GM12878 (cell line): ENCODE data around the gene ATAD5. TPM values are rescaled to one million over a fixed set of nuclear protein-coding genes. Genes with fewer than 3 reads are reported as not detected.

Experiments
- ATAC-seq: fragments of 200-7000 bp; cut with Tn5 transposase; 3 replicates; pipeline ENCODE4 v1.9.1; 2020; ENCODE audit warnings: mild to moderate bottlenecking, moderate library complexity
- BruUV-seq: library from RNA; stranded (reverse); fragments of 400-500 nt; replicated peaks from 2 replicates; lab custom pipeline; 2021; lab: Mats Ljungman, UMichigan
- CTCF ChIA-PET: fragments of 300-600 bp; sonication (Branson Sonifier 250); formaldehyde crosslinking; extraction: SDS; loops from one replicate; lab custom pipeline; 2021; ENCODE audit warnings: inconsistent platforms; lab: Yijun Ruan, JAX
- POLR2A ChIA-PET: fragments of 350-600 bp; formaldehyde crosslinking; extraction: SDS; loops from one replicate; lab custom pipeline; 2021; ENCODE audit warnings: inconsistent platforms; lab: Charles Lee
- RAD21 ChIA-PET: fragments of 300-600 bp; sonication (Branson Sonifier 250); formaldehyde crosslinking; loops from one replicate; lab custom pipeline; 2023; ENCODE audit warnings: antibody characterized with exemption; ENCODE audit not compliant: unreplicated experiment; lab: Charles Lee
- SMC1A ChIA-PET: fragments of 300-600 bp; sonication (Branson Sonifier 250); formaldehyde crosslinking; loops from one replicate; lab custom pipeline; 2023; ENCODE audit not compliant: unreplicated experiment, uncharacterized antibody; lab: Charles Lee
- DNase-seq: peaks from one replicate; pipeline ENCODE4 v3.0.0-alpha.2; 2011; ENCODE audit warnings: low read depth, low spot score
- FAIRE-seq: peaks from 3 replicates; lab custom pipeline; 2011; peaks lifted over from hg19 to GRCh38; lab: Jason Lieb, UNC
- H2AFZ ChIP-seq: 2 replicates; pipeline ENCODE4 v1.6.0; 2011; ENCODE audit warnings: low read depth, low read length, control low read depth; ENCODE audit not compliant: control insufficient read depth
- H3K27ac ChIP-seq: 2 replicates; pipeline ENCODE4 v1.5.1; 2011; ENCODE audit warnings: control low read depth; ENCODE audit not compliant: control insufficient read depth, insufficient read depth
- H3K27me3 ChIP-seq, 2 experiments: replicated peaks in 1 of 2; 2 replicates each; pipeline versions ENCODE4 v1.6.0 to v1.6.1; 2011; ENCODE audit warnings: low read length in 1 of 2; ENCODE audit not compliant: control insufficient read depth in 2 of 2, insufficient read depth in 2 of 2
- H3K36me3 ChIP-seq, 2 experiments: 2 replicates each; pipeline ENCODE4 v1.5.1; 2011; ENCODE audit warnings: low read length in 1 of 2; ENCODE audit not compliant: control insufficient read depth in 2 of 2, insufficient read depth in 2 of 2
- H3K4me1 ChIP-seq: 2 replicates; pipeline ENCODE4 v1.6.1; 2011; ENCODE audit warnings: mild to moderate bottlenecking, low read length, moderate library complexity, mixed read lengths; ENCODE audit not compliant: control insufficient read depth, insufficient read depth
- H3K4me2 ChIP-seq: 2 replicates; pipeline ENCODE4 v1.6.0; 2011; ENCODE audit warnings: control low read depth; ENCODE audit not compliant: control insufficient read depth, insufficient read depth
- H3K4me3 ChIP-seq: fragments of 200-600 bp; sonication (generic); 2 replicates; pipeline ENCODE4 v1.5.1; 2016
- H3K79me2 ChIP-seq: 2 replicates; pipeline ENCODE4 v1.6.0; 2011; ENCODE audit warnings: low read length; ENCODE audit not compliant: control insufficient read depth, insufficient read depth
- H3K9ac ChIP-seq: 2 replicates; pipeline ENCODE4 v1.8.0; 2011; ENCODE audit warnings: low read length, control low read depth, mixed read lengths; ENCODE audit not compliant: control insufficient read depth, insufficient read depth
- H3K9me3 ChIP-seq: replicated peaks from 3 replicates; pipeline ENCODE4 v1.5.1; 2011; ENCODE audit warnings: mild to moderate bottlenecking, low read length; ENCODE audit not compliant: control insufficient read depth, insufficient read depth
- H4K20me1 ChIP-seq: 2 replicates; pipeline ENCODE4 v1.6.0; 2011; ENCODE audit not compliant: control insufficient read depth, insufficient read depth
- BCL3 ChIP-seq: IDR thresholded peaks from 2 replicates; pipeline ENCODE4 v1.6.1; 2011; ENCODE audit warnings: borderline replicate concordance, low read depth, mild to moderate bottlenecking, moderate library complexity, low read length; ENCODE audit not compliant: insufficient read depth, poor library complexity, severe bottlenecking
- DPF2 ChIP-seq: fragments of 450-650 bp; IDR thresholded peaks from 2 replicates; pipeline ENCODE4 v1.6.1; 2017; ENCODE audit warnings: mild to moderate bottlenecking
- E4F1 ChIP-seq: fragments of 450-650 bp; IDR thresholded peaks from 2 replicates; pipeline ENCODE4 v1.6.1; 2018; ENCODE audit warnings: borderline replicate concordance, mild to moderate bottlenecking; ENCODE audit not compliant: partially characterized antibody
- ELK1 ChIP-seq: IDR thresholded peaks from 2 replicates; pipeline ENCODE4 v1.6.1; 2012; ENCODE audit warnings: low read depth, low read length, improper control_type of control experiment
- JUND ChIP-seq: IDR thresholded peaks from 2 replicates; pipeline ENCODE4 v1.6.1; 2012; ENCODE audit warnings: low read depth, mild to moderate bottlenecking, low read length, improper control_type of control experiment, moderate library complexity
- MAX ChIP-seq: IDR thresholded peaks from 2 replicates; pipeline ENCODE4 v1.6.1; 2012; ENCODE audit warnings: low read depth, low read length, improper control_type of control experiment
- POLR2A ChIP-seq: IDR thresholded peaks from 2 replicates; pipeline ENCODE4 v1.6.1; 2011; ENCODE audit warnings: low read depth, mild to moderate bottlenecking, low read length
- POLR2AphosphoS2 ChIP-seq: IDR thresholded peaks from 2 replicates; pipeline ENCODE4 v1.6.1; 2011; ENCODE audit warnings: low read depth, mild to moderate bottlenecking, low read length, improper control_type of control experiment, moderate library complexity
- SIX5 ChIP-seq: IDR thresholded peaks from 2 replicates; pipeline ENCODE4 v1.6.1; 2011; ENCODE audit warnings: mild to moderate bottlenecking, low read depth, low read length, moderate library complexity; ENCODE audit not compliant: severe bottlenecking
- ZNF207 ChIP-seq: fragments of 450-650 bp; IDR thresholded peaks from 2 replicates; pipeline ENCODE4 v1.6.1; 2014; ENCODE audit warnings: antibody characterized with exemption, mild to moderate bottlenecking, borderline replicate concordance
- ZNF24 ChIP-seq: fragments of 450-650 bp; IDR thresholded peaks from 2 replicates; pipeline ENCODE4 v1.6.1; 2017; ENCODE audit warnings: antibody characterized with exemption, mild to moderate bottlenecking
- ZZZ3 ChIP-seq: IDR thresholded peaks from 2 replicates; pipeline ENCODE4 v1.6.1; 2011; ENCODE audit warnings: low read depth; ENCODE audit not compliant: control insufficient read depth, insufficient read length
- WGBS: methylation state at CpG from one replicate; pipeline ENCODE4 v1.1.6; 2016; ENCODE audit warnings: low lambda C conversion rate; ENCODE audit not compliant: insufficient replicate concordance, insufficient coverage; ENCODE audit errors: missing lambda C conversion rate; 5-methylcytosine and 5-hydroxymethylcytosine counted together
- in situ Hi-C: fragments of 300-500 bp; cut with MboI; formaldehyde crosslinking; loops from 9 replicates; pipeline ENCODE4 v1.14.3; 2018; ENCODE audit warnings: mixed read lengths
- intact Hi-C: fragments of 100-400 bp; cut with micrococcal nuclease; formaldehyde crosslinking; loops from one replicate; pipeline ENCODE4 v1.14.2; 2022; ENCODE audit not compliant: unreplicated experiment
- polyA plus RNA-seq, 11 experiments: library from polyadenylated mRNA; depleted of rRNA in 4 of 11; unstranded in 6 of 11; stranded (reverse) in 5 of 11; fragments of >200 nt; fragmentation: Nextera tagmentation in 4 of 11; fragmentation: Illumina TruSeq in 1 of 11; extraction: Ambion mirVana in 4 of 11; extraction: Trizol in 1 of 11; gene quantifications; 1 replicate in 1 of 11; 2 replicates in 10 of 11; pipeline versions ENCODE4 v1.2.1 to v1.2.3, GENCODE V29; 2011 to 2016; ENCODE audit warnings: inconsistent platforms in 2 of 11, missing spikeins in 2 of 11, low read depth in 1 of 11
- total RNA-seq, 4 experiments: library from RNA; depleted of rRNA in 3 of 4; stranded (reverse); fragments of >200 nt in 3 of 4; fragmentation: Illumina TruSeq in 1 of 4; extraction: Trizol in 1 of 4; gene quantifications; 2 replicates each; pipeline versions ENCODE4 v1.2.1 to v1.2.3, GENCODE V29; 2013 to 2021

Gene ATAD5
- total and polyA plus RNA-seq, 10 of the 15 experiments (the other 5 are each of a cell fraction or from before 2014, with no cell fraction given), result 3.8 to 19.7 (median 13.2) TPM

- H3K27me3 ChIP-seq, result no peaks in the 10 kb centered on the region
- peak within 1 kb of the TSS; percentile 74 for H2AFZ ChIP-seq
- peaks cover 10% of the 10 kb centered on the region for H3K4me1 ChIP-seq
- no peaks in the 10 kb centered on the region for H3K36me3 ChIP-seq
- peaks cover 20% of the 10 kb centered on the region for H3K79me2 ChIP-seq
- CTCF ChIA-PET, result interaction anchor here (0.9 kb wide), 1 partner anchor 314 kb away, joined by 3 read pairs; no protein-coding TSS in a partner anchor
- H3K9ac ChIP-seq, result peak within 1 kb of the TSS; percentile 86
- SMC1A ChIA-PET, result interaction anchor here (0.7 to 1.7 kb wide), 4 partner anchors 11 to 69 kb away, joined by 3 to 6 read pairs (median 3); no protein-coding TSS in a partner anchor
- RAD21 ChIA-PET, result interaction anchor here (1.1 to 1.6 kb wide), 2 partner anchors 62 to 65 kb away, joined by 3 to 7 read pairs; partner anchors contain the start of gene RNF135
- POLR2A ChIA-PET, result interaction anchor here (0.6 to 1.0 kb wide), 2 partner anchors 11 to 64 kb away, joined by 4 read pairs; no protein-coding TSS in a partner anchor
- H3K4me3 ChIP-seq, result peak within 1 kb of the TSS; percentile 95
- FAIRE-seq (peak; percentile 100), ATAC-seq (peak; percentile 96), DNase-seq (peak; percentile 80)
- intact Hi-C loops, result loop anchor here (1.0 to 10.0 kb wide), 3 partner anchors 64 to 168 kb away; no protein-coding TSS in a partner anchor
- peak within 1 kb of the TSS; percentile 72 for H3K27ac ChIP-seq
- H3K4me2 ChIP-seq, result peak within 1 kb of the TSS; percentile 67
- H4K20me1 ChIP-seq, result no peaks in the 10 kb centered on the region
- no peaks in the 10 kb centered on the region for H3K9me3 ChIP-seq
- BruUV-seq, result TSS peak; percentile 92
- in situ Hi-C loops, result no loop called here
- WGBS, result 1% methylated on average over 47 of the region's 47 CpGs
- TF ChIP-seq DPF2 (peak; percentile 64), MAX (peak; percentile 64), ELK1 (peak; percentile 89), POLR2A (peak; percentile 96), SIX5 (peak; percentile 69), ZNF207 (peak; percentile 86; the same call in 1 of the 2 replicates), JUND (0 out of 2 replicates have a peak, but pooled peaks have one; percentile 16), BCL3 (no peak), ZZZ3 (peak; percentile 66), ZNF24 (peak; percentile 85), E4F1 (peak; percentile 40), POLR2AphosphoS2 (peak; percentile 87)
Observed at GRCh38 chr17:30906101-30906911, 74.5 kb downstream of the ATAD5 start, which contains the start of gene TEFM. Gene TEFM, minus strand, starts transcription at chr17:30906238. Its CDS starts 40 bp downstream, at chr17:30906198.
